WTC11 (cell line): ENCODE data around the gene A2ML1.

ENCODE experiments used
- CREM ChIP-seq: sonication (generic); formaldehyde crosslinking; IDR thresholded peaks from 2 replicates; pipeline ENCODE4 v1.8.1; 2022; ENCODE audit warnings: mild to moderate bottlenecking, missing genetic modification reagents, moderate library complexity
- ESRRA ChIP-seq: sonication (generic); formaldehyde crosslinking; IDR thresholded peaks from 2 replicates; pipeline ENCODE4 v1.8.1; 2022; ENCODE audit warnings: mild to moderate bottlenecking, missing genetic modification reagents, borderline replicate concordance
- GABPB1 ChIP-seq: sonication (generic); formaldehyde crosslinking; IDR thresholded peaks from 2 replicates; pipeline ENCODE4 v1.8.1; 2023; ENCODE audit warnings: mild to moderate bottlenecking, missing genetic modification reagents
- JUN ChIP-seq: sonication (generic); formaldehyde crosslinking; IDR thresholded peaks from 2 replicates; pipeline ENCODE4 v1.8.0; 2023; ENCODE audit warnings: mild to moderate bottlenecking, missing genetic modification reagents
- SMAD3 ChIP-seq: sonication (generic); formaldehyde crosslinking; IDR thresholded peaks from 2 replicates; pipeline ENCODE4 v1.8.0; 2022; ENCODE audit warnings: missing genetic modification reagents, mild to moderate bottlenecking, borderline replicate concordance
- SMAD4 ChIP-seq: sonication (generic); formaldehyde crosslinking; IDR thresholded peaks from 2 replicates; pipeline ENCODE4 v1.8.0; 2022; ENCODE audit warnings: mild to moderate bottlenecking, missing genetic modification reagents
- ZNF423 ChIP-seq: fragments of 250-450 bp; sonication (Bioruptor Pico); IDR thresholded peaks from 2 replicates; pipeline ENCODE4 v2.1.2; 2022; ENCODE audit warnings: mild to moderate bottlenecking, moderate library complexity
- TF ChIP-seq, protein P1 (sequence below): fragments of 200-600 bp; IDR thresholded peaks from 2 replicates; pipeline ENCODE4 v1.8.0; 2022; ENCODE audit warnings: antibody characterized with exemption
- TF ChIP-seq, protein P2 (sequence below): sonication (generic); formaldehyde crosslinking; conservative IDR thresholded peaks from 2 replicates; pipeline ENCODE4 v1.8.1; 2022; ENCODE audit warnings: mild to moderate bottlenecking, missing genetic modification reagents
- TF ChIP-seq, protein P3 (sequence below): sonication (generic); formaldehyde crosslinking; IDR thresholded peaks from 2 replicates; pipeline ENCODE4 v1.8.1; 2023; ENCODE audit warnings: mild to moderate bottlenecking, missing genetic modification reagents, moderate library complexity
- TF ChIP-seq, protein P4 (sequence below): sonication (generic); formaldehyde crosslinking; IDR thresholded peaks from 2 replicates; pipeline ENCODE4 v1.8.0; 2022; ENCODE audit warnings: mild to moderate bottlenecking, missing genetic modification reagents

DNA sequence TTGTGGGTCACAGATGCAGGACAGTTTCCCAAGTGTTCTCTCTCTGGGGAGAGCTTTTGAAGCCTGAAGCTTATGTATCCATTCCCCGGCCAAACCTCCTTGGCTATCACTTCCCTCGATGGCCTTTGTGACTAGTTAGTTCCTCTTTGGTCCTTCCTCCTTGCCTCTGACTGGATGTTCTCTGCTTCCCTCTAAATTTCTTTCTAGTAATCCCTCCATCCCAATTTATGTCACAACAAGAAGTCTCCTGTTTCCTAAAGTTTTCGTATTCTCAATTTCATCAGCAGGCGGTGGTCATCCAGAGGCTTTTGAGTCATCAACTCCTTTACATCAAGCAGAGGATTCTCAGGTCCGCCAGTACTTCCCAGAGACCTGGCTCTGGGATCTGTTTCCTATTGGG is 27.5 kb downstream of the A2ML1 start:
- TF ChIP-seq, protein P1, sequence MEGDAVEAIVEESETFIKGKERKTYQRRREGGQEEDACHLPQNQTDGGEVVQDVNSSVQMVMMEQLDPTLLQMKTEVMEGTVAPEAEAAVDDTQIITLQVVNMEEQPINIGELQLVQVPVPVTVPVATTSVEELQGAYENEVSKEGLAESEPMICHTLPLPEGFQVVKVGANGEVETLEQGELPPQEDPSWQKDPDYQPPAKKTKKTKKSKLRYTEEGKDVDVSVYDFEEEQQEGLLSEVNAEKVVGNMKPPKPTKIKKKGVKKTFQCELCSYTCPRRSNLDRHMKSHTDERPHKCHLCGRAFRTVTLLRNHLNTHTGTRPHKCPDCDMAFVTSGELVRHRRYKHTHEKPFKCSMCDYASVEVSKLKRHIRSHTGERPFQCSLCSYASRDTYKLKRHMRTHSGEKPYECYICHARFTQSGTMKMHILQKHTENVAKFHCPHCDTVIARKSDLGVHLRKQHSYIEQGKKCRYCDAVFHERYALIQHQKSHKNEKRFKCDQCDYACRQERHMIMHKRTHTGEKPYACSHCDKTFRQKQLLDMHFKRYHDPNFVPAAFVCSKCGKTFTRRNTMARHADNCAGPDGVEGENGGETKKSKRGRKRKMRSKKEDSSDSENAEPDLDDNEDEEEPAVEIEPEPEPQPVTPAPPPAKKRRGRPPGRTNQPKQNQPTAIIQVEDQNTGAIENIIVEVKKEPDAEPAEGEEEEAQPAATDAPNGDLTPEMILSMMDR = no peak
- TF ChIP-seq ESRRA (CRISPR knock-in tag) (no peak), SMAD3 (CRISPR knock-in tag) (no peak), ZNF423 (CRISPR knock-in tag) (no peak), GABPB1 (CRISPR knock-in tag) (no peak), JUN (CRISPR knock-in tag) (no peak), SMAD4 (CRISPR knock-in tag) (no peak), CREM (CRISPR knock-in tag) (no peak)
- TF ChIP-seq, protein P2, sequence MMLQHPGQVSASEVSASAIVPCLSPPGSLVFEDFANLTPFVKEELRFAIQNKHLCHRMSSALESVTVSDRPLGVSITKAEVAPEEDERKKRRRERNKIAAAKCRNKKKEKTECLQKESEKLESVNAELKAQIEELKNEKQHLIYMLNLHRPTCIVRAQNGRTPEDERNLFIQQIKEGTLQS (CRISPR knock-in tag) = no peak
- TF ChIP-seq, protein P3, sequence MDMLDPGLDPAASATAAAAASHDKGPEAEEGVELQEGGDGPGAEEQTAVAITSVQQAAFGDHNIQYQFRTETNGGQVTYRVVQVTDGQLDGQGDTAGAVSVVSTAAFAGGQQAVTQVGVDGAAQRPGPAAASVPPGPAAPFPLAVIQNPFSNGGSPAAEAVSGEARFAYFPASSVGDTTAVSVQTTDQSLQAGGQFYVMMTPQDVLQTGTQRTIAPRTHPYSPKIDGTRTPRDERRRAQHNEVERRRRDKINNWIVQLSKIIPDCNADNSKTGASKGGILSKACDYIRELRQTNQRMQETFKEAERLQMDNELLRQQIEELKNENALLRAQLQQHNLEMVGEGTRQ = no peak
- TF ChIP-seq, protein P4, sequence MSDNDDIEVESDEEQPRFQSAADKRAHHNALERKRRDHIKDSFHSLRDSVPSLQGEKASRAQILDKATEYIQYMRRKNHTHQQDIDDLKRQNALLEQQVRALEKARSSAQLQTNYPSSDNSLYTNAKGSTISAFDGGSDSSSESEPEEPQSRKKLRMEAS (CRISPR knock-in tag) = no peak
